ENCODE data around the gene LRP3. TPM values are rescaled to one million over a fixed set of nuclear protein-coding genes. Genes with fewer than 3 reads are reported as not detected.
"Not testable (repeated sequence)": the region's sequence is repeated elsewhere in the genome, so short reads cannot be mapped to it uniquely, and the experiment has no call there.

Gene LRP3
- total and polyA plus RNA-seq, 2 donors (not counting 1 experiment from before 2014, with no cell fraction given), result 4.0 to 24.4 TPM

DNA sequence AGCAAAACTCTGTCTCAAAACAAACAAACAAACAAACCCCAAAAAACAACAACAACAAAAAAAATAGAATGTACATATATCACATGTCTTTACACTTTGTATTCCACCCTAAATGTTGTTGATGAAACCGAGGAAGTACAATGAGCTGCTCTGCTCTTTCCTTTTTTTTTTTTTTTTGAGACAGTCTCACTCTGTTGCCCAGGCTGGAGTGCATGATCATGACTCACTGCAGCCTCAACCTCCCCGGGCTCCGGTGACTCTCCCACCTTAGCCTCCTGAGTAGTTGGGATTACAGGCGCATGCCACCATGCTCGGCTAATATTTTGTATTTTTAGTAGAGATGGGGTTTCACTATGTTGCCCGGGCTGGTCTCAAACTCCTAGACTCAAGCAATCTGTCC lies 30.6 kb upstream of the LRP3 start:
- H3K4me1 ChIP-seq (ENCODE audit: control insufficient read depth, extremely low read depth, insufficient read depth, low read length), result no peaks in the 10 kb centered on the region
- H3K27me3 ChIP-seq (ENCODE audit: control insufficient read depth, insufficient read depth, low read length), result no peaks in the 10 kb centered on the region
- no peaks in the 10 kb centered on the region for H4K20me1 ChIP-seq (ENCODE audit: control insufficient read depth, extremely low read depth, insufficient read depth, low read length)
- no peak overlapping the region for H3K4me3 ChIP-seq (replicated peaks in 1 of 4; ENCODE audit: control extremely low read depth in 1 of 4, insufficient read depth in 1 of 4, low read depth in 3 of 4, low read length in 4 of 4)
- no peak overlapping the region for H2AFZ ChIP-seq (ENCODE audit: low read length)
- no peaks in the 10 kb centered on the region for H3K36me3 ChIP-seq (ENCODE audit: control insufficient read depth, insufficient read depth, low read length)
- no peaks in the 10 kb centered on the region for H3K79me2 ChIP-seq (ENCODE audit: control insufficient read depth, insufficient read depth, low read length)
- H3K9me3 ChIP-seq (ENCODE audit: control insufficient read depth, insufficient read depth, low read depth, low read length), result no peaks in the 10 kb centered on the region
- H3K27ac ChIP-seq (ENCODE audit: insufficient read depth, low read length), result no peak overlapping the region
- no peak overlapping the region for H3K4me2 ChIP-seq (ENCODE audit: extremely low read depth, insufficient read depth, low read length)
- TF ChIP-seq CTCF (conservative IDR thresholded peaks at IDR 0.05 in 1 of 2, IDR thresholded peaks at IDR 0.05 in 1 of 2; ENCODE audit: low read depth in 1 of 2, low read length in 2 of 2), result no peak
- TF ChIP-seq EZH2 (IDR thresholded peaks at IDR 0.05; ENCODE audit: low read length, missing control alignments), result no peak
- no peak overlapping the region for H3K9ac ChIP-seq (ENCODE audit: insufficient read depth, low read length)
- no peak for DNase-seq (ENCODE audit: low read depth in 2 of 2)

DNA sequence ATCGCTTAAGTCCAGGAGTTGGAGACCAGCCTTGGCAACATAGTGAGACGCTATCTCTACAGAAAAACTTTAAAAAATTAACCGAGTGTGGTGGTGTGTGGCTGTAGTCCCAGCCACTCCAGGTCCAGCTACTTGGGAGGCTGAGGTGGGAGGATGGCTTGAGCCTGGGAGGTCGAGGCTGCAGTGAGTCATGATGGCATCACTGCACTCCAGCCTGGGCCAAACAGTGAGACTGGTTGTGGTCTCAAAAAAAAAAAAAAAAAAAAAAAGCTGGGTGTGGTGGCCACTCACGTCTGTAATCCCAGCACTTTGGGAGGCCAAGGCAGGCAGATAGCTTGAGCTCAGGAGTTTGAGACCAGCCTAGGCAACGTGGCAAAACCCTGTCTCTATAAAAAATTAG lies 28.1 kb upstream of the LRP3 start:
- not testable (repeated sequence) for H3K4me2 ChIP-seq (ENCODE audit: extremely low read depth, insufficient read depth, low read length)

GRCh38 chr19:33167438-33167837 lies 26.7 kb upstream of the LRP3 start:
- Histone ChIP-seq H3K79me2 (ENCODE audit: control insufficient read depth, insufficient read depth, low read length) (no peaks in the 10 kb centered on the region), H3K4me3 (replicated peaks in 1 of 4; ENCODE audit: control extremely low read depth in 1 of 4, insufficient read depth in 1 of 4, low read depth in 3 of 4, low read length in 4 of 4) (no peak overlapping the region), H3K4me2 (ENCODE audit: extremely low read depth, insufficient read depth, low read length) (no peak overlapping the region), H3K9ac (ENCODE audit: insufficient read depth, low read length) (no peak overlapping the region), H3K9me3 (ENCODE audit: control insufficient read depth, insufficient read depth, low read depth, low read length) (no peaks in the 10 kb centered on the region), H3K4me1 (ENCODE audit: control insufficient read depth, extremely low read depth, insufficient read depth, low read length) (no peaks in the 10 kb centered on the region), H3K36me3 (ENCODE audit: control insufficient read depth, insufficient read depth, low read length) (no peaks in the 10 kb centered on the region), H4K20me1 (ENCODE audit: control insufficient read depth, extremely low read depth, insufficient read depth, low read length) (no peaks in the 10 kb centered on the region), H3K27me3 (ENCODE audit: control insufficient read depth, insufficient read depth, low read length) (no peaks in the 10 kb centered on the region), H3K27ac (ENCODE audit: insufficient read depth, low read length) (no peak overlapping the region), H2AFZ (ENCODE audit: low read length) (no peak overlapping the region)
- TF ChIP-seq EZH2 (IDR thresholded peaks at IDR 0.05; ENCODE audit: low read length, missing control alignments) (no peak), CTCF (conservative IDR thresholded peaks at IDR 0.05 in 1 of 2, IDR thresholded peaks at IDR 0.05 in 1 of 2; ENCODE audit: low read depth in 1 of 2, low read length in 2 of 2) (no peak)
- DNase-seq (ENCODE audit: low read depth in 2 of 2), result no peak

More for the DNA sequence above, 28.1 kb upstream of the LRP3 start:
- not testable (repeated sequence) for H3K79me2 ChIP-seq (ENCODE audit: control insufficient read depth, insufficient read depth, low read length); H3K9me3 ChIP-seq (ENCODE audit: control insufficient read depth, insufficient read depth, low read depth, low read length); H3K27me3 ChIP-seq (ENCODE audit: control insufficient read depth, insufficient read depth, low read length); H3K4me3 ChIP-seq (replicated peaks in 1 of 4; ENCODE audit: control extremely low read depth in 1 of 4, insufficient read depth in 1 of 4, low read depth in 3 of 4, low read length in 4 of 4); H3K9ac ChIP-seq (ENCODE audit: insufficient read depth, low read length); H3K27ac ChIP-seq (ENCODE audit: insufficient read depth, low read length); DNase-seq (ENCODE audit: low read depth in 2 of 2); H2AFZ ChIP-seq (ENCODE audit: low read length); H3K36me3 ChIP-seq (ENCODE audit: control insufficient read depth, insufficient read depth, low read length); H4K20me1 ChIP-seq (ENCODE audit: control insufficient read depth, extremely low read depth, insufficient read depth, low read length); H3K4me1 ChIP-seq (ENCODE audit: control insufficient read depth, extremely low read depth, insufficient read depth, low read length)

Data from fibroblast of lung (primary cell).